Measurements from ENCODE around the gene TNFRSF8.

TNFRSF8 gene

DNA sequence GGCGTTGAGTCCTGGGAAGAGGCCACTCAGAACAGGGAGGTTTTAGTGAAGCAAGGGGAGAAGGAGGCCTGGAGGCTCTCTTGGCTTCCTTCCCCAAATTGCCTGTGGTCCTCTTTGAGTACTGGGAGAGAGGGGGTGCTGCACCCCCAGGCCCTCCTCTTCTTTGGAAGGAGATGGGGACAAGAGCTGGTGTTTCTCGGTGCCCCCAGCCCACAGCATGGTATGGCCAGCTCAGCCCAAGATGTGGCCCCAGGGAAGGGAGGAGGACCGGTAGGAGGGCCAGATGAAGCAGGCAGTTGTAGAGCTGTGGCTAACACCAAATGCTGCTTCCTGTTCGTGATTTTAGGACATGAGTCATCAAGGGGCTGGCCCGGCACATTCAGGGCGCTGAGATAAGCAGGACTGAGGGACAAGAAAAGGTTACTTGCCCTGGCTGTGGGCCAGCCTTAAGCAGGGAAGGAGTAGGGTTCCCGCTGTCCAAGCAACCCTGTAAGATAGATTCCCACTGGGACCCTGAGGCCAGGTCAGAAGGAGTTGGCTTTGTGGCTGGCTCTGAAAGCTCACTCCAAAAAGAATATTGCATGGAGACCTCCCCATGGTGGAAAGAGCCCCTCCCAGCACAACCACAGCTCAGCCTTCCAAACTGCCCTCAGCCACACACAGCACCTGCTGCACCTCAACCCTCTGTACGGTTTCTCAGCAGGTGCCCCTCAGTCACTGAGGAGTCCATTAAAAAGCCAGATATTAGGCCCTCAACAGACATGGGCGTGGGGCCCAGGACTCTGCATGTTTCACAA lies 98.8 kb downstream of the TNFRSF8 start:
- DNase-seq = peak; percentile 47

DNA sequence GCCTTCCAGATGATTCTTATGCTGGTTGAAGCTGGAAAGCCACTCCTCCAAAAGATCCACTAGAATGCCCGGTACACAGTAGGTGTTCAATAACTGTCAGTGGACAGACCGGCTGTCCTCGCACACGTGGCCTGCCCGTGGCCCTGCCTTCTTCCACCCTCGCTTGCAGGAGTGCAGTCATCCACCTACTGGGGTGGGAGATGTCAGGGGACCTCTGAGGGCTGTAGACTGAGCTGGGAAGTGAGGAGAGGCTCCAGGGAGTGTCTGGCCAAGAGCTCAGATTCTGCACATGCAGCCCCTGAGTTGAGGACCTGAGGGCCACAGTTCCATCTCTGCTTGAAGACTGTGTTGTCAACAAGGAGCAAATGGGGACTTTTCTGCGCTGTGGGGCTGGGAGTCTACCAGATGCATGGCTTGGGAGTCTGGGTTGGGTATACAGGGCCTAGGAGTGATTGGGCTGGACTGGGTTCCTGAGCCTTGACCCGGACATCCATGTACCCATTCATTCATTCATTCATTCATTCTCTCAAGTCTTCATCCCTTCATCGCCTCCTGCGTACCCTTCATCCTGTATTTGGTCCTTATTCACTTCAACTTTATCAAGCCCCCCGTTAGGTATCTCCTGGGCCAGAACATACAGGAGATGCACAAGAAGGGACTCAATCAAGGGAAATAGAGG lies 99.5 kb downstream of the TNFRSF8 start:
- no peak for DNase-seq

DNA sequence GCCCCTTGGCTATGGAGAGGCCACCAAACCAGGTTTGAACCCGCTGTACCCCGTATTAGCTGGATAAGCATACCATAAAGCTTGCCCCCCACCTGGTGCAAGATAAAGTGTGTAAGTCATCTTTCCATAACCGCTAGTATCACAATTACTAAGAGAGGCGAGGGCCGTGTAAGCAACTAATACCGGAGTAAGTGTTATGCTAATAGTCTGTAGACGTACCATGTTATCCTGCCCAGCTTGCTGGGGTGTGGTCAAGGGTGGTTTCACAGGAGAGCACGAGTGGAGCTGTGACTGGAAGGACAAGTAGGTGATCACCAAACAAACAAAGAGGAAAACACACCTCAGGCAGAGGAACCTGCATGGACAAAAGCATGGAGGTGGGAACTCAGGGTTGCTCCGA lies 100.1 kb downstream of the TNFRSF8 start:
- DNase-seq = no peak

DNA sequence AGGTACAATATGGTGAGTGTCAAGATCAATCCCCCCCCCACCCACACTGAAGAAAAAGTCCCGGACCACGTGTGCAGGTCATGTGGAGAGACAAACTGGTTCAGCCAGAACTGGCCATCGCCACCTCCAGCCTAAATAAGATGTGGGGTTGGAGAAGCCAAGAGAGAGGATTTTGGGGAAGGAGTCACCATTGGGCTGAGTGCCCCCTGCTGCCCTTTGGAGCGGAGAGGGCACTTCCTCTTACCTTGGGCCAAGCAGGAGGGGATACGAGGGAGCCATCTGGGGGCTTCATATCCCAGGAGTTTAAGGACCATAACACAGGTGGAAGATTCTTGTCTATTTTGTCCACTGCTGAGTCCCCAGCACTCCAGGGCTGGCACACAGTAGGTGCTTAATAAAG lies 101.1 kb downstream of the TNFRSF8 start:
- no peak for DNase-seq

DNA sequence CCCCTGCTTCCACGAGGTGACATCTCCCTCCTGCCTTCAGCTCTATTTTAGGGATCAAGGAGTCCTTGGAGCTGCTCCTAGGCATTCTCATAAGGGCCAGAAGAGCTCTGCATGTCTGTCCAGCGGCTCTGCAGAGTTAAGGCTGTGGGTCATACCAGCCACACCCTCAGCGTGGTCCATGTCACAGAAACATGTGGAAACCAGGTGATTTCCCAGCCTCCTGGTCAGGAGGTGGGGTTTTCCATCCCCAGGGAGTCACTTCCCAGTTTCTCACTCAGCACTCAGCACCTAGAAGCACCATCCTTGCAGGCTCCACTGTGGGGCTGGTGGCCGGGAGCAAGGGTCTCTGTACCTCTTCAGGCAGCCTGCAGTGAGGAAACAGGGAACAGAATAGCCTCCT lies 102.2 kb downstream of the TNFRSF8 start:
- no peak for DNase-seq

DNA sequence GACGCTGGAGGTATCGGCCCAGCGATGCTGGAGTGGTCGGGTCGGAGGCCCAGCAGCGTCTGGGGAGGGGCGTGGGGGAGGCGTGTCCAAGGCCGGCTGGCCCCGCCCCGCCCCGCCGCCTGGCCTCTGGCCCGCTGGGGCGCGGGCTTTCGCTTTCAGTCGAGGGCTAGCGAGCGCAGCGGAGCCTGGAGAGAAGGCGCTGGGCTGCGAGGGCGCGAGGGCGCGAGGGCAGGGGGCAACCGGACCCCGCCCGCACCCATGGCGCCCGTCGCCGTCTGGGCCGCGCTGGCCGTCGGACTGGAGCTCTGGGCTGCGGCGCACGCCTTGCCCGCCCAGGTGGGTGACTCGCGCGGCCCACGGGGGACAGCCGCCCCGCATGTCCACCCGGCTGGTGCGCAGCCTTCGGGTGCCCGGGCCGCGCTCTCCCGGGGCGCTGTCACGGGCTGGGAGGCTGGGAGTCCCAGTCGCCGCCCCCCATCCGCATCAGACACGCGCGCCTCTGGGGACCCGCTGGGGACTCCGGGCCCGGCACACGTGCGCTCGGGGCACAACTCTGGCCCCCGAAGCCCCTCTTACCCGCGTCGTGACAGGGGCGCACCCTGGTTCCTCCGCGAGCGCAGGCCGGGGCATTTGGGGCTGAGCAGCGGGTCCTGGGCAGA lies 103.9 kb downstream of the TNFRSF8 start, which contains the start of gene TNFRSF1B:
Gene TNFRSF1B, plus strand, starts transcription at position 158 of the 659 bp plus-strand sequence. Its CDS starts 101 bp downstream, at position 259.
- DNase-seq = peak; percentile 62

DNA sequence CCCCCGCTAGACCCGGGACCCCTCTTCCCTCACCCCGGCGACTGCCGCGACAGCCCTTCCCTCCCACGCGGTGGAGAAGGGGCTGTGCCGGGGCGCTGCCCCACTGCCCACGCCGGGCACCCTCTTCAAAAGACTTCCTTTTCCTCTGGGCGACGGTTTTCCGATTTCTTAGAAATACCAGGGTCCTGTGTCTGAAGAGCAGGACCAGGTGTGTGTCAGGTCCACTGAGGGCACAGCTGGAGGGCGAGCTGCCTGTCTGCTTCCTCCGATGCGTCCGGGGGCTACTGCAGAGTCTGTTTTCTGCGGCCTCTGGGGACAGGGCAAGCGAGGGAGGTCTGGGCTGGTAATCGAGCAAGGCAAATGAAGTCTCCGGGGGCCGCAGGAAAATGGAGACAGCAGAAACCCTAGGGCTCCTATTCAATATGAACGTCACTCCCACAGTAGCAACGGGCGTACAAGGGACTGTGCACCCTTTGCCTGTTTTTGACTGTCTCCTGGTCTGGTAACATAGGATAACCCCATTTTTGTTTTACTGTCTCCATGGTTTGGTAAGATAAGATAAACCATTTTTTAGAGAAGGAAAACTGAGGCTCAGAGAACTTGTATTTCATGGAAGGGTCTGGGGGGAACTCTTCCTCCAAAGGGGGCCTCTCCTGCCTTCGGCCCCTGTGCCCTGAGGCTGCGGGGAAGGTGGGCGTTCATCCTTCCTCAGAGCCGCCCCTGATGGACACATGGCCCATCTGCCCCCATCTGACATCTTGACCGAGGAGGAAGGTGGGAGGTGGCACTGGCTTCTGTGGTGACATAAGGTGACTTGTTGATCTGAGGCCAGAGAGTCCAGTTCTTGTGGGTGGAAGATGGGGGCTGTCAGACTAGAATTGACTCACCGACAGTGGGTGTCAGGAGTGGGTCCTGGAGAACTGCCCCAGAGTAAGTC lies 104.7 kb downstream of the TNFRSF8 start:
- no peak for DNase-seq

DNA sequence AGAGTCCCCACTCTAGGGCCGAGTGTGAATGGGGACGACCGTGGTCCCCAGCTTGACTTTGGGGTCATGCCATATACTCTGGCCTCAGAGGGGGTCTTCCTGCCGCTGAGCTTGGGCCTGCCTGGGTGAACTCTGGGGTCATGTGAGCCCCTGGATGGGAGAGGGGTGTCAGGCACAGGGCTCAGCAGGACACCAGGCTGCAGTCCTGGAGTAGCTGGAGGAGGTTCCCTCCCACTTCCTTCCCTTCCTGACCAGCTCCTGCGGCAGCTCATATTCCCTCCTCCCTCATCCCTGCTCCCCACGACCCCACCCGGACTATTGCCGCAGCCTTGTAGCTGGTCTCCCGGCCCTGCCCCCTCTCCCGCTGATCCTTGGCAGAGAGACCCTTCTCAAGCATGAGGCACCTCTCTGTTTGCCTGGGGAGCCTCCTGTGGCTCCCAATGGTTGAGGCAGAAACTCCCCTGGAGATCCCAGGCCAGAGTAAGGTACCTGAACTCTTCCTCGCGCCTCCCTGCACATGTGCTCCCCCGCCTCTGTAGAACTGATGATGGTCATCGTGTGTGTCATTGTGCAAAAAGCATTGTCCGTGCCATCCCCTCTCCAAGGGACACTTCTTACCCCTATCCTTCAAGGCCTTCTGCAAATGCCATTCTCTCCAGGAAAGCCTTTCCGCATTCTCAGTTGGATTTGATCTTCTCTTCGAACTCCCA lies 105.5 kb downstream of the TNFRSF8 start:
- no peak for DNase-seq

DNA sequence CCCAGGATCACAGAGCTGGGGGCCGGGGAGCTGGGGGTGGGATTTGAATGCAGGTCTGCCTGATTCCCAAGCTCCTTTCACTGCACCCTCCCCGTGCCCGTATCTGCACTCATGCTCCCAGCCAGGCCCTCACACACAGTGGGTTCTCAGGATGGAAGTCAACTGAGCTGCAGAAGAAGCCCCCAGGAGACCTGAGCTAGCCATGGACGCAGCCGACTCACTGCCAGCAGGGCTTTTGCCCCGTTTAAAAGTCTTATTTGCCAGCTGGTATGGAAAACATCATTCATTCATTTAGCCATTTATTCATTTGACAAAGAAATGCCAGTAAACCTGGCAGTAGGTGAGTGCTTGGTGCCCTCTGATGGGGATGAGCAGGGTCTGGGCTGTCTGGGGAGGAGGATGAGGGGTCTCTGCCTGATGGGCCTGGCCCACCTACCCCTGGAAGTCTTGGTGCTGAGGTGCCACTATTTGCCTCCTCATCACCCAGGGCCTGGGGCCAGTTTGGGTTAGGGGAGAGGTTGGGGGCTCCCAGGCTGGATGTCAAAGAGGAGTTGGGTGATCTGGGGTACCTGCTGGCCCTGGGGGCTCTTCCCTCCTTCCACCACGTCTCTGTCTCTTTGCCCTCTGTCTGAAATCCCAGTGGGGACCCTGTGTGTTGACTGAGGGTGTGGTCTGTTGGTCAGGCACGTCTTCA lies 106.5 kb downstream of the TNFRSF8 start:
- DNase-seq = no peak

DNA sequence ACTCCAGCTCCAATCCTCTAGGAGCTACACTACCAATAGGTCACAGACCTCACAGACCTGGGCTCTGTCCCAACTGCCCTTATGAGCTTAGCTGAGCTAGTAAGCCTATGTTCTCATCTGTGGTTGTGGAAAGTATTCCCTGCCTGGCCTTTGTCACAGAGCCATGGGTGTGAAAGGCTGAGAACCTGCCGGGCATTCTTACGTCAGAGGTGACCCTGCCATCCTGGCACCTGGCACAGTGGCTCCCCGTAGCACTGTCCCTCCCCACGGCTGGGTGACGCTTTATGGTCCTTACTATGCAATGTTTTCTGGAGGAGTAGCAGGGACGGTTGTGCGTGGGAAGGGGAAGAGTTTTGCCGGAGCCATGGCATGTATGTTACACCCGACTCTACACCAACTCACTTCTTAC lies 107.2 kb downstream of the TNFRSF8 start:
- DNase-seq = peak; percentile 18

DNA sequence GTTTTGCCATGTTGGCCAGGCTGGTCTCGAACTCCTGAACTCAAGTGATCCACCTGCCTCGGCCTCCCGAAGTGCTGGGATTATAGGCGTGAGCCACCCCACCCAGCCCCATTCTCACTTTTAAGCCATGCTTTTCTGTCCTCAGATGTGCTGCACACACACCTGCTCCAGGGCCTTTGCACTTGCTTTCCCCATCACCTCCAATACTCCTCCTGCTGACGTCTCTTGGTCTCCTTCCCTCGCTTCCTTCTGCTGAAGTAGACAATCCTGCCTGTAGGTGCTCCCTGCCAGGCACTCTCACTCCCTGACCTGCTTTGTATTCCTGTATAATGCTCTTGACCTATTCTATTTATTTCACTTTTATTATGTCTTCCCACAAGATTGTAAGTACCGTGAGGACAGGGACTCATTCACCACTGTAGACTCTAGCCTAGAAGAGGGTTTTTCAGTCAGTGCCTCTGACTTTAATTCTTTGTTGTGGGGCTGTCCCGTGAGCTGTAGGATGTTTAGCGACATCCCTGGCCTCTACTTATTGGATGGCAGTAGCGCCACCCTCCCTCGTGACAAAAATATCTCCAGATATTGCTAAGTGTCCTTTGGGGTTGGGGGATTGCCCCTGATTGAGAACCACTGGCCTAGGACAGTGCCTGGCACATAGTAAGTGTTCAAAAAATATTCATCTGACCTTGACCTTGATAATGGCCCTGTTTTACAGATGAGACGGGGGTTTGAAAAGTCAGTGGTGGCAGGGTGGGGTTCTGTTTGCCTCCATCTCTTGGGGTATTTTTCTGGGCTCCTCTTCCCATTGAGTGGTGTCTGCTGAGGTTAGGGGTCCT lies 108.3 kb downstream of the TNFRSF8 start:
- DNase-seq = no peak

DNA sequence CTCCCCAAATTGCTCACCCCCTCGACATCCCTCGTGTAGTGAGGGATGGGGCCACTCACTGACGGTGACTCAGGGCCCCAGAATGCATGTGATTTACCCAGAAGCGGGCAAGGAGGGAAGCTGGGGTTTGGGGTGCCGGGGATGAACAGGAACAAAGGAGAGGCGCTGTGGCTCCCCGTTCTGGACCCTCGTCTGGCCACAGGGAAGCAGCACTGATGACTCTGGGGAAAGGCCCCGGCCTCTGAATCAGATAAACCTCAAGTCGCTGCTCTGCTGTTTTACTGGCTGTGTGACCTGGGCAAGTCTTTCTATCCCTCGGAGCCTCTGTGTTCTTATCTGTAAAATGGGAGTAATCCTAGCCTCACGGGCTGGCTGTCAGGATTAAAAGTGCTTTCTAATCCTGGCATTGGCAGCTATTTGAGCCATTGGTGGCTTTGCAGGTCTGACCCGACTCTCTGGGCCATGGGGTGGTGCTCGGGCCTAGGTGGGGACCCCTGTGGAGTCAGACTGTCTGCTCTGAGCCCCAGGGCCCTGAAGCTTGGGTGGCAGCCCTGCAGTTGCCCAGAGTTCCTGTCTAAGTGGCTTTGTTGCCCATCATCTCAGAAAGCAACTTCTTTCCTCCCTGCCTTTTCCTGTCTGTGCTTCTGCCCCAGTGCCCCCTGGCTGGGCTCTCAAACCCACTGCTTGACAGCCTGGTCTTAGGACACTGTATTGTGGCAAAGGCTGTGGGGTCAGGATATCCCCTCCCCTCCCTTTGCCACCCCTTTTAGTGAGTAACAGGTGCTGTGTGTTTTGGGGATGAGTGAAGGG lies 109.1 kb downstream of the TNFRSF8 start:
- DNase-seq = no peak

DNA sequence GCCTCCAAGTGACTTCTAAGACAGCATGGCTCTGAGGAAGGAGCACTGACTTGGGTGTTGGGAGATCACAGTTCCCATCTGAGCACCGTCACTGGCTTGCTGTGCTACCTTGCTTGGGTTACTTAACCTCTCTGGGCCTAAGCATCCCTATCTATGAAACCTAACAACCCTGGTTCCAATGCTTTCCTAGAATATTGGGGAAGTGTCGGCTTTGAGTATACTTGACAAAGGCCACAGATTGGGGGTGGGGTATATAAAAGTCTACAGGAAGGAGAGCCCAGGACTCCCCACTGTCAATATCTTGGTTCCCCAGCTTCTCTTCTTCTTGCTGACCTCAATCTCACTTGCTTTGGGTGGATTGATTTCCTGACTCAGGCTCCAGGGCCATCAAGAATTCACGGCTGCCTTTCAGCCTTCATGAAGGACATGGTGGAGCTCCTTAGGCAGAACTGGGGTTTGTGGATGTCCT lies 110.0 kb downstream of the TNFRSF8 start:
- DNase-seq = no peak

DNA sequence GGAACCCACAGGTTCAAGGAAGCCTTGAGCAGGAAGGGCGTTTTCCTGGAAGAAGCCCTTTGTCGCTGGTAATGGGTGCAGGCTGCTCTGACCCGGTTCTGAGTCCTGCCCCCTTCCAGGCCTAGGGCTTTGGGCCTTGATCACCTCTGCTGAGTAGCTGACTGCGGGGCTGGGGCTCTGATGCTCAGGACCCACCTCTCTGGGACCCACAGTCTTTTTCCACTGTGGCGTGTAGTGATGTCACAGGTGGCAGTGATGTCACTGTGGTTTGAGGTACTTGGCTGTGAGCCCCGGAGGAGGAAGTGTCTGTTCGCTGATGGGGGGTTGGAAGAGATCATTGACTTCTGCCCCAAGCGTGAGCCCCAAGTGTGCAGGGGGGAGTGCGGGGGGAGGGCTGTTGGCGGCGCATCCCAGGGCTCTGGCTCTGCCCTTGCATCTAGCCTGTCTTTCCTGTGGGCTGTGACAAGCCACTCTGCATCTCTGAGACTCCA lies 110.6 kb downstream of the TNFRSF8 start:
- no peak for DNase-seq

DNA sequence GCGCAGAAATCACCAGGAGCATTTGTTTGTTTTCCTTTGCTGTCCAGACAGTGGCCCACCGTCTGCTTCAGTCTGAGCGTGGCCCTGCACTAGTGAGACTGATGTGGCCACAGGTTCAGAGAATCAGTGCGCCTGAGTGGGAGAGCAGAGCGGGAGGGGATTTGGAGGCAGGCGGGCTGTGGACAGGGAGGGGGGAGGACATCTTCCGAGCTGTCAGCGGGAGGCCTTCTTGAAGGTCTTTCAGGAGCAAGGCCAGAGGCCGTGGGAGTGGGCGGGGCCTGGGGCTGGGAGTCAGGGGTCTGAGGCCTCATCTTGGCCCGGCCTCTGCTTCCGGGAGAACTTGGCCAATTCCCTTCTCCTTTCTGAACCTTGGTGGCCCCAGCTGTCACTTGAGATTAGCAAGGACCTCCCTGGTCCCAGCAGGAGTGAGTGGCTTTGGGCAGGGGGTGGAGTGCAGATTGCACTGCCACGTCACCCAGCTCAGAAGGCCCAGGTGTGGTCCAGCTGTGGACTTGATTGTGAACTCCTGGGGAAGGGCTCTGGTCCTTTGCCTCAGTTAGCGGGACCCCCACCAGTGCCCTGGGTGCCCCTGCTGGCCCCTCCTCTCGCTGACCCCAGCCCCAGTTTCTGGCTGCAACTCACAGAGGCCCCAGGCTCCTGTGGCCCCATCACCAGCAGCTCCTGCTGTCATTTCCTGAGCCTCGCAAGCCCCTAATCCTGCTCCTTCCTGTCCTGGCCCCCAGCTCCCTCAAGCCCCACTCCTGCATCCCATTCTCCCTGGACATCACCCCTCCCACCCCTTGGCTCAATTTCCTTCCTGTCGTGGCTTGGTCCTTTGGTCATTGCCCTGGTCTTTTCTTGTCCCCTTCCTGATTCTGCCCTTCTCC lies 112.1 kb downstream of the TNFRSF8 start:
- no peak for DNase-seq

DNA sequence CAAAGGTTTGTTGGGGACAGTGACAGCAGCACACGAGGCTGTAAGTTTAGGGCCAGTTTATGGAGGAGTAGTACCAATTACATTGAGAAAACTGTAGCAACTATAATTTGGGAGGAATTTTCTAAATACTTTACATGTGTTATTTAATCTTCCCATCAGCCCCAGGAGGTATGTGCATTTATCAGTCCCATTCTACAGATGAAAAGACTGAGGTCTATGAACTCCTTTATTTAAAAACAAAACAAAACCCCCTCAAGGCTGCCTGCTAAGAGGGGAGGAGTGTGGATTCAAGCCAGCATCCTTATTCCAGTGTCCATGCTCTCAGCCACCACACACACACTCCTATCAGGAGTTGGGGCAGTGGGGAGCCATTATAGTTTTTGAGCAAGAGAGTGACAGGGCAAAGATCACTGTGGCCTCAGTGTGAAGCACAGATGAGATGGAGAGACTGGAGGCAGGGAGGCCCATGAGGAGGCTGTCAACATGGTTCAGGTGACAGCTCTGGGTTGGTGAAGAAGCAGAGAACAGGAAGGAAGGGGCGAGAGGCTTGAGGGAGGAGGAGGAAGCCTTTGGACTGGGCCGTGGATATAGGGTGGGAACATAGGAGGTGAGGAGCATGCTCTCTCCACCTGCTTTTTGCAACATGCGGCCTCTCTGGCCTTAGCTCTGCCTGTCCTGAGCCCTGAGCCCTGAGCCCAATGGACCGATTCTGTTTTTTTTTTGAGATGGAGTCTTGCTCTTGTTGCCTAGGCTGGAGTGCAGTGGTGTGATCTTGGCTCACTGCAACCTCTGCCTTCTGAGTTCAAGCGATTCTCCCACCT lies 113.4 kb downstream of the TNFRSF8 start:
- DNase-seq = no peak
